Measurements from ENCODE around the gene CIAO3.

CIAO3 gene

GRCh38 chr16:711084-711483 lies 29.7 kb downstream of the CIAO3 start:
- Histone ChIP-seq H3K36me3 (ENCODE audit: control insufficient read depth, insufficient read depth, low read length) (no peaks in the 10 kb centered on the region), H3K4me3 (ENCODE audit: low read depth, low read length) (no peak overlapping the region), H3K9ac (ENCODE audit: low read depth, low read length) (no peak overlapping the region), H3K27me3 (ENCODE audit: control insufficient read depth, insufficient read depth, low read length) (peaks cover 56% of the 10 kb centered on the region), H3K4me1 (ENCODE audit: control insufficient read depth, insufficient read depth, low read length) (peaks cover 6% of the 10 kb centered on the region; the same call in 1 of the 2 replicates), H3K9me3 (ENCODE audit: control insufficient read depth, insufficient read depth, low read length) (no peaks in the 10 kb centered on the region), H3K27ac (ENCODE audit: low read depth, low read length) (no peak overlapping the region)

- peaks cover 53% of the 10 kb centered on the region for H3K27me3 ChIP-seq (ENCODE audit: control insufficient read depth, insufficient read depth, low read length)
- H3K4me1 ChIP-seq (ENCODE audit: control insufficient read depth, insufficient read depth, low read length) = peaks cover 2% of the 10 kb centered on the region; the same call in 1 of the 2 replicates
- H3K9ac ChIP-seq (ENCODE audit: low read depth, low read length) = no peak overlapping the region
- no peak overlapping the region for H3K4me3 ChIP-seq (ENCODE audit: low read depth, low read length)
- no peaks in the 10 kb centered on the region for H3K9me3 ChIP-seq (ENCODE audit: control insufficient read depth, insufficient read depth, low read length)
- no peaks in the 10 kb centered on the region for H3K36me3 ChIP-seq (ENCODE audit: control insufficient read depth, insufficient read depth, low read length)
- no peak overlapping the region for H3K27ac ChIP-seq (ENCODE audit: low read depth, low read length)
These were observed 30.2 kb downstream of the CIAO3 start for GRCh38 chr16:710500-711075.

GRCh38 chr16:709566-710499 lies 31.0 kb downstream of the CIAO3 start:
- H3K27me3 ChIP-seq (ENCODE audit: control insufficient read depth, insufficient read depth, low read length) = peaks cover 55% of the 10 kb centered on the region
- no peak overlapping the region for H3K27ac ChIP-seq (ENCODE audit: low read depth, low read length)
- no peak overlapping the region for H3K4me3 ChIP-seq (ENCODE audit: low read depth, low read length)

GRCh38 chr16:708959-709358 lies 31.8 kb downstream of the CIAO3 start:
- H3K4me1 ChIP-seq (ENCODE audit: control insufficient read depth, insufficient read depth, low read length) = peaks cover 2% of the 10 kb centered on the region; the same call in 1 of the 2 replicates
- H3K4me3 ChIP-seq (ENCODE audit: low read depth, low read length) = no peak overlapping the region
- no peak overlapping the region for H3K9ac ChIP-seq (ENCODE audit: low read depth, low read length)
- H3K27me3 ChIP-seq (ENCODE audit: control insufficient read depth, insufficient read depth, low read length) = peaks cover 58% of the 10 kb centered on the region
- no peaks in the 10 kb centered on the region for H3K9me3 ChIP-seq (ENCODE audit: control insufficient read depth, insufficient read depth, low read length)
- H3K36me3 ChIP-seq (ENCODE audit: control insufficient read depth, insufficient read depth, low read length) = no peaks in the 10 kb centered on the region
- no peak overlapping the region for H3K27ac ChIP-seq (ENCODE audit: low read depth, low read length)

More at GRCh38 chr16:709566-710499, 31.0 kb downstream of the CIAO3 start:
- Histone ChIP-seq H3K9me3 (ENCODE audit: control insufficient read depth, insufficient read depth, low read length) (no peaks in the 10 kb centered on the region), H3K4me1 (ENCODE audit: control insufficient read depth, insufficient read depth, low read length) (peaks cover 2% of the 10 kb centered on the region; the same call in 1 of the 2 replicates), H3K36me3 (ENCODE audit: control insufficient read depth, insufficient read depth, low read length) (no peaks in the 10 kb centered on the region), H3K9ac (ENCODE audit: low read depth, low read length) (no peak overlapping the region)

GRCh38 chr16:708019-708418 lies 32.8 kb downstream of the CIAO3 start:
- Histone ChIP-seq H3K4me1 (ENCODE audit: control insufficient read depth, insufficient read depth, low read length) (peaks cover 2% of the 10 kb centered on the region; the same call in 1 of the 2 replicates), H3K9me3 (ENCODE audit: control insufficient read depth, insufficient read depth, low read length) (no peaks in the 10 kb centered on the region), H3K27me3 (ENCODE audit: control insufficient read depth, insufficient read depth, low read length) (peaks cover 63% of the 10 kb centered on the region), H3K36me3 (ENCODE audit: control insufficient read depth, insufficient read depth, low read length) (no peaks in the 10 kb centered on the region), H3K27ac (ENCODE audit: low read depth, low read length) (no peak overlapping the region), H3K9ac (ENCODE audit: low read depth, low read length) (no peak overlapping the region), H3K4me3 (ENCODE audit: low read depth, low read length) (no peak overlapping the region)

- Histone ChIP-seq H3K9ac (ENCODE audit: low read depth, low read length) (no peak overlapping the region), H3K4me1 (ENCODE audit: control insufficient read depth, insufficient read depth, low read length) (peaks cover 2% of the 10 kb centered on the region; the same call in 1 of the 2 replicates), H3K27me3 (ENCODE audit: control insufficient read depth, insufficient read depth, low read length) (peaks cover 72% of the 10 kb centered on the region), H3K9me3 (ENCODE audit: control insufficient read depth, insufficient read depth, low read length) (no peaks in the 10 kb centered on the region), H3K4me3 (ENCODE audit: low read depth, low read length) (peak overlapping the region; percentile 49; the same call in 1 of the 2 replicates), H3K27ac (ENCODE audit: low read depth, low read length) (no peak overlapping the region), H3K36me3 (ENCODE audit: control insufficient read depth, insufficient read depth, low read length) (no peaks in the 10 kb centered on the region)
These were observed 33.7 kb downstream of the CIAO3 start for GRCh38 chr16:707062-707538.

GRCh38 chr16:706189-707061 lies 34.4 kb downstream of the CIAO3 start:
- no peak overlapping the region for H3K27ac ChIP-seq (ENCODE audit: low read depth, low read length)
- no peaks in the 10 kb centered on the region for H3K36me3 ChIP-seq (ENCODE audit: control insufficient read depth, insufficient read depth, low read length)
- H3K27me3 ChIP-seq (ENCODE audit: control insufficient read depth, insufficient read depth, low read length) = peaks cover 79% of the 10 kb centered on the region
- H3K9me3 ChIP-seq (ENCODE audit: control insufficient read depth, insufficient read depth, low read length) = no peaks in the 10 kb centered on the region
- peak overlapping the region; percentile 49 for H3K4me3 ChIP-seq (ENCODE audit: low read depth, low read length)
- H3K9ac ChIP-seq (ENCODE audit: low read depth, low read length) = no peak overlapping the region
- H3K4me1 ChIP-seq (ENCODE audit: control insufficient read depth, insufficient read depth, low read length) = peaks cover 2% of the 10 kb centered on the region; the same call in 1 of the 2 replicates

- H3K27me3 ChIP-seq (ENCODE audit: control insufficient read depth, insufficient read depth, low read length) = peaks cover 87% of the 10 kb centered on the region
- peaks cover 2% of the 10 kb centered on the region; the same call in 1 of the 2 replicates for H3K4me1 ChIP-seq (ENCODE audit: control insufficient read depth, insufficient read depth, low read length)
- no peaks in the 10 kb centered on the region for H3K36me3 ChIP-seq (ENCODE audit: control insufficient read depth, insufficient read depth, low read length)
- no peak within 1 kb of the TSS for H3K9ac ChIP-seq (ENCODE audit: low read depth, low read length)
- no peak within 1 kb of the TSS for H3K27ac ChIP-seq (ENCODE audit: low read depth, low read length)
- peak within 1 kb of the TSS; percentile 57 for H3K4me3 ChIP-seq (ENCODE audit: low read depth, low read length)
- no peaks in the 10 kb centered on the region for H3K9me3 ChIP-seq (ENCODE audit: control insufficient read depth, insufficient read depth, low read length)
These were observed 35.2 kb downstream of the CIAO3 start, which contains the start of gene FBXL16 for GRCh38 chr16:705431-706188. Gene FBXL16, minus strand, starts transcription at chr16:705801. Its CDS starts 8,396 bp downstream, at chr16:697405.

- Histone ChIP-seq H3K36me3 (ENCODE audit: control insufficient read depth, insufficient read depth, low read length) (no peaks in the 10 kb centered on the region), H3K4me3 (ENCODE audit: low read depth, low read length) (peak overlapping the region; percentile 35; the same call in 1 of the 2 replicates), H3K9me3 (ENCODE audit: control insufficient read depth, insufficient read depth, low read length) (no peaks in the 10 kb centered on the region), H3K27me3 (ENCODE audit: control insufficient read depth, insufficient read depth, low read length) (peaks cover 95% of the 10 kb centered on the region), H3K9ac (ENCODE audit: low read depth, low read length) (no peak overlapping the region), H3K27ac (ENCODE audit: low read depth, low read length) (no peak overlapping the region), H3K4me1 (ENCODE audit: control insufficient read depth, insufficient read depth, low read length) (no peaks in the 10 kb centered on the region; the same call in 1 of the 2 replicates)
These were observed 36.0 kb downstream of the CIAO3 start for GRCh38 chr16:704552-705380.
